Left renal pelvis (tissue), 4 donors: Measurements from ENCODE around the gene TANC1. TPM values are rescaled to one million over a fixed set of nuclear protein-coding genes. Genes with fewer than 3 reads are reported as not detected.

Experiments used
- DNase-seq, 4 donors: peaks; one replicate each; pipeline ENCODE4 v3.0.0-alpha.2; 2013; ENCODE audit warnings: low read depth in 4 of 4, low spot score in 3 of 4
- polyA plus RNA-seq, 4 donors: library from polyadenylated mRNA; unstranded; fragments of 120-200 nt; gene quantifications; one replicate each; pipeline ENCODE4 v1.2.1, GENCODE V29; 2013; ENCODE audit not compliant: insufficient read length in 4 of 4

Gene TANC1
- polyA plus RNA-seq, 4 donors: 25.6 to 60.1 (median 53.5) TPM

GRCh38 chr2:159185401-159186130 lies 217.1 kb downstream of the TANC1 start:
- no peak for DNase-seq

- no peak for DNase-seq
Measured at GRCh38 chr2:159186462-159186861, 218.0 kb downstream of the TANC1 start.

GRCh38 chr2:159187106-159187505 lies 218.7 kb downstream of the TANC1 start:
- no peak for DNase-seq

- no peak for DNase-seq
Measured at GRCh38 chr2:159188449-159188848, 220.0 kb downstream of the TANC1 start.

GRCh38 chr2:159192371-159192918 lies 224.0 kb downstream of the TANC1 start:
- no peak for DNase-seq

GRCh38 chr2:159193791-159194190 lies 225.4 kb downstream of the TANC1 start:
- DNase-seq: no peak

- DNase-seq: no peak
Measured at GRCh38 chr2:159194241-159194640, 225.8 kb downstream of the TANC1 start.

- DNase-seq: no peak
Measured at GRCh38 chr2:159195697-159196096, 227.3 kb downstream of the TANC1 start.

- DNase-seq: no peak
Measured at GRCh38 chr2:159196393-159196925, 228.0 kb downstream of the TANC1 start.

GRCh38 chr2:159199236-159199635 lies 230.8 kb downstream of the TANC1 start:
- no peak for DNase-seq

GRCh38 chr2:159199761-159200465 lies 231.5 kb downstream of the TANC1 start:
- DNase-seq: no peak

GRCh38 chr2:159200498-159200897 lies 232.1 kb downstream of the TANC1 start:
- no peak for DNase-seq

GRCh38 chr2:159201360-159202063 lies 233.1 kb downstream of the TANC1 start:
- DNase-seq: no peak

GRCh38 chr2:159202568-159203071 lies 234.2 kb downstream of the TANC1 start:
- DNase-seq: no peak

- DNase-seq: no peak
Measured at GRCh38 chr2:159204381-159205144, 236.1 kb downstream of the TANC1 start.

GRCh38 chr2:159206736-159207380 lies 238.4 kb downstream of the TANC1 start:
- no peak for DNase-seq

GRCh38 chr2:159208438-159208837 lies 240.0 kb downstream of the TANC1 start:
- DNase-seq: no peak

GRCh38 chr2:159209341-159210306 lies 241.2 kb downstream of the TANC1 start:
- no peak for DNase-seq
